Bronchial epithelial cell (primary cell): ENCODE measurements around the gene HMCN2. TPM values are rescaled to one million over a fixed set of nuclear protein-coding genes. Genes with fewer than 3 reads are reported as not detected.
A peak's percentile ranks its signal among the peaks of the same experiment; 100 is the strongest.

Experiments
- DNase-seq: peaks from one replicate; pipeline ENCODE4 v3.0.0-alpha.2; 2010; ENCODE audit warnings: low read depth
- FAIRE-seq: peaks from 2 replicates; lab custom pipeline; 2011; peaks lifted over from hg19 to GRCh38; lab: Jason Lieb, UNC
- H3K27me3 ChIP-seq: 2 replicates; pipeline ENCODE4 v1.5.1; 2011; ENCODE audit warnings: low read length; ENCODE audit not compliant: control insufficient read depth, insufficient read depth
- H3K36me3 ChIP-seq: 2 replicates; pipeline ENCODE4 v1.5.1; 2011; ENCODE audit warnings: low read length; ENCODE audit not compliant: control insufficient read depth, insufficient read depth
- H3K4me3 ChIP-seq: 2 replicates; pipeline ENCODE4 v1.5.1; 2011; ENCODE audit warnings: mild to moderate bottlenecking, low read depth, low read length, control low read depth
- CTCF ChIP-seq: IDR thresholded peaks from 2 replicates; pipeline ENCODE4 v1.5.1; 2011; ENCODE audit warnings: mild to moderate bottlenecking, moderate library complexity, low read length, control low read depth, inconsistent platforms; ENCODE audit not compliant: insufficient read depth, severe bottlenecking
- total RNA-seq: library from RNA; depleted of rRNA; stranded (reverse); fragments of >200 nt; gene quantifications from 2 replicates; pipeline ENCODE4 v1.2.1, GENCODE V29; 2014

HMCN2 gene
- total RNA-seq, 1 donor from 2014 or later, result under 0.01 TPM

- Histone ChIP-seq H3K36me3 (no peaks in the 10 kb centered on the region), H3K27me3 (peaks cover 34% of the 10 kb centered on the region), H3K4me3 (no peak overlapping the region)
- DNase-seq, result no peak
- no peak for FAIRE-seq
- TF ChIP-seq CTCF, result no peak
Measured at GRCh38 chr9:130264414-130265350, 878 bp upstream of the HMCN2 start.

- no peak for TF ChIP-seq CTCF
- Histone ChIP-seq H3K27me3 (peaks cover 31% of the 10 kb centered on the region), H3K4me3 (no peak overlapping the region), H3K36me3 (no peaks in the 10 kb centered on the region)
- DNase-seq, result no peak
- FAIRE-seq, result no peak
Measured at GRCh38 chr9:130266236-130267098, 907 bp downstream of the HMCN2 start.

DNA sequence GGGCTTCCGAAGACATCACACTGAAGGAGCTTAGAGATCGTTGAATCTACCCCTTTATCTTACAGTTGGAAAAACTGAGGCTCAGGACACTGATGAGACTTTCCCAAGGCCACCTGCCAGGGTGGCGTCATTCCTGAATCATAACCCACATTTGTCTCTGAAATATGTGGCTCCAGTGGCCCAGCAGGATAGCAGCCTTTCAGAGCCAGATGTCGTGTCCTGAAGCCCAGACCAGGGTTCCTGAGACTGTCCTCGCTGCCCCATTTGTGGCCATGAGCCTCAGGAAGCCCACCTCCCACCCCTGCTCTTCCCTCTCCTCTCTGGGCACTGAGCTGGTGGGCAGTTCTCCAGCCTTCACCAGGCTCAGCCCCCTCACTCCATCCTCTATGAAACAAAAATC is 2.4 kb downstream of the HMCN2 start:
- peaks cover 28% of the 10 kb centered on the region for H3K27me3 ChIP-seq
- peak; percentile 55 for FAIRE-seq

GRCh38 chr9:130268521-130269211 is 3.1 kb downstream of the HMCN2 start:
- Histone ChIP-seq H3K36me3 (no peaks in the 10 kb centered on the region), H3K27me3 (peaks cover 26% of the 10 kb centered on the region), H3K4me3 (no peak overlapping the region)
- DNase-seq (no peak), FAIRE-seq (no peak)
- TF ChIP-seq CTCF, result no peak

More for the DNA sequence above, 2.4 kb downstream of the HMCN2 start:
- no peaks in the 10 kb centered on the region for H3K36me3 ChIP-seq
- H3K4me3 ChIP-seq, result no peak overlapping the region
- TF ChIP-seq CTCF, result no peak
- DNase-seq, result no peak

GRCh38 chr9:130271473-130271872 is 5.9 kb downstream of the HMCN2 start:
- H3K36me3 ChIP-seq, result no peaks in the 10 kb centered on the region
- TF ChIP-seq CTCF, result no peak
- FAIRE-seq (no peak), DNase-seq (no peak)
- no peak overlapping the region for H3K4me3 ChIP-seq
- peaks cover 14% of the 10 kb centered on the region for H3K27me3 ChIP-seq
